Stomach (tissue), 9 donors: ENCODE measurements around the gene SLC4A11. TPM values are rescaled to one million over a fixed set of nuclear protein-coding genes. Genes with fewer than 3 reads are reported as not detected.

Experiments used
- DNase-seq, 2 donors: peaks; one replicate each; pipeline versions ENCODE4 v3.0.0 to v3.0.0-alpha.2; 2013 to 2019
- H3K27ac ChIP-seq, 5 donors: fragments of 200-600 bp in 4 of 5; sonication (generic) in 4 of 5; one replicate each; pipeline ENCODE4 v1.5.1; 2013 to 2019; ENCODE audit warnings: mild to moderate bottlenecking in 1 of 5, moderate library complexity in 1 of 5
- H3K27me3 ChIP-seq, 3 donors: fragments of 200-600 bp; sonication (generic); one replicate each; pipeline ENCODE4 v1.5.1; 2017 to 2019; ENCODE audit warnings: mixed run types in 1 of 3
- H3K36me3 ChIP-seq, 4 donors: fragments of 200-600 bp; sonication (generic); 1 replicate in 3 of 4; 2 replicates in 1 of 4; pipeline ENCODE4 v1.5.1; 2016 to 2019
- H3K4me1 ChIP-seq, 4 donors: fragments of 200-600 bp; sonication (generic); one replicate each; pipeline ENCODE4 v1.5.1; 2016 to 2019
- H3K4me3 ChIP-seq, 4 donors: fragments of 200-600 bp; sonication (generic) in 3 of 4; one replicate each; pipeline ENCODE4 v1.5.1; 2016 to 2019; ENCODE audit warnings: mild to moderate bottlenecking in 1 of 4
- H3K9me3 ChIP-seq, 4 donors: fragments of 200-600 bp; sonication (generic); one replicate each; pipeline ENCODE4 v1.5.1; 2016 to 2019
- EP300 ChIP-seq: sonication (generic); formaldehyde crosslinking; IDR thresholded peaks from one replicate; pipeline ENCODE4 v1.6.1; 2017; ENCODE audit warnings: antibody characterized with exemption
- POLR2A ChIP-seq, 4 donors: fragments of 450-650 bp; IDR thresholded peaks; one replicate each; pipeline ENCODE4 v1.6.1; 2016; ENCODE audit warnings: antibody characterized with exemption in 4 of 4, control low read depth in 2 of 4, mild to moderate bottlenecking in 1 of 4, moderate library complexity in 1 of 4
- POLR2AphosphoS5 ChIP-seq, 3 donors: sonication (generic); formaldehyde crosslinking; IDR thresholded peaks; one replicate each; pipeline ENCODE4 v1.6.1; 2016; ENCODE audit warnings: antibody characterized with exemption in 3 of 3
- WGBS, 5 donors: extraction: QIAGEN DNeasy Blood & Tissue Kit in 3 of 5; methylation state at CpG; one replicate each; pipeline versions ENCODE4 v1.1.5 to v1.1.7; 2013 to 2018; 5-methylcytosine and 5-hydroxymethylcytosine counted together
- intact Hi-C: fragments of 100-400 bp; cut with DNase I; formaldehyde crosslinking; loops from one replicate; pipeline ENCODE4 v1.15.1; 2023; ENCODE audit warnings: low total_unique reads
- polyA plus RNA-seq, 3 donors: library from polyadenylated mRNA; stranded (reverse); fragments of 200-250 nt; gene quantifications; one replicate each; pipeline ENCODE4 v1.2.3, GENCODE V29; 2013
- total RNA-seq, 5 donors: library from RNA; depleted of rRNA; stranded (reverse); fragments of >200 nt; gene quantifications; one replicate each; pipeline versions ENCODE4 v1.1.0 to v1.2.3, GENCODE V29; 2014 to 2016
- TF ChIP-seq, protein P1 (sequence below), 7 experiments: fragments of 450-650 bp in 4 of 7; fragments of 200-600 bp in 3 of 7; sonication (generic) in 3 of 7; IDR thresholded peaks; one replicate each; pipeline ENCODE4 v1.5.1; 2016 to 2019; ENCODE audit warnings: antibody characterized with exemption in 7 of 7, control low read depth in 2 of 7, mild to moderate bottlenecking in 1 of 7
- donor health status: healthy with polysubstance abuse.
- donor health status: Bipolar disorder and iron deficiency.
- donor health status: healthy.

The SLC4A11 gene
- total and polyA plus RNA-seq, 8 donors: 0.37 to 22.3 (median 5.8) TPM; not detected in 1

GRCh38 chr20:3245711-3246110, 6.7 kb upstream of the SLC4A11 start:
- Histone ChIP-seq H3K4me1 (peaks cover 11 to 22% (median 18%) of the 10 kb centered on the region in 4 donors), H3K36me3 (peaks cover 0 to 11% (median 7%) of the 10 kb centered on the region in 4 donors), H3K9me3 (no peaks in the 10 kb centered on the region), H3K27ac (no peak overlapping the region), H3K4me3 (no peak overlapping the region), H3K27me3 (peaks cover 0 to 59% (median 12%) of the 10 kb centered on the region in 3 donors)
- TF ChIP-seq EP300 (no peak), POLR2A (IDR thresholded peaks at IDR 0.05) (no peak), POLR2AphosphoS5 (IDR thresholded peaks at IDR 0.05) (no peak)
- TF ChIP-seq, protein P1, sequence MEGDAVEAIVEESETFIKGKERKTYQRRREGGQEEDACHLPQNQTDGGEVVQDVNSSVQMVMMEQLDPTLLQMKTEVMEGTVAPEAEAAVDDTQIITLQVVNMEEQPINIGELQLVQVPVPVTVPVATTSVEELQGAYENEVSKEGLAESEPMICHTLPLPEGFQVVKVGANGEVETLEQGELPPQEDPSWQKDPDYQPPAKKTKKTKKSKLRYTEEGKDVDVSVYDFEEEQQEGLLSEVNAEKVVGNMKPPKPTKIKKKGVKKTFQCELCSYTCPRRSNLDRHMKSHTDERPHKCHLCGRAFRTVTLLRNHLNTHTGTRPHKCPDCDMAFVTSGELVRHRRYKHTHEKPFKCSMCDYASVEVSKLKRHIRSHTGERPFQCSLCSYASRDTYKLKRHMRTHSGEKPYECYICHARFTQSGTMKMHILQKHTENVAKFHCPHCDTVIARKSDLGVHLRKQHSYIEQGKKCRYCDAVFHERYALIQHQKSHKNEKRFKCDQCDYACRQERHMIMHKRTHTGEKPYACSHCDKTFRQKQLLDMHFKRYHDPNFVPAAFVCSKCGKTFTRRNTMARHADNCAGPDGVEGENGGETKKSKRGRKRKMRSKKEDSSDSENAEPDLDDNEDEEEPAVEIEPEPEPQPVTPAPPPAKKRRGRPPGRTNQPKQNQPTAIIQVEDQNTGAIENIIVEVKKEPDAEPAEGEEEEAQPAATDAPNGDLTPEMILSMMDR (IDR thresholded peaks at IDR 0.05): no peak
- intact Hi-C loops: no loop called here
- 57 to 71% (median 61%) methylated on average over 4 of the region's 4 CpGs for WGBS, 5 donors
- DNase-seq: no peak

- DNase-seq: no peak
- Histone ChIP-seq H3K36me3 (peaks cover 0 to 6% (median 2%) of the 10 kb centered on the region in 4 donors), H3K27me3 (peaks cover 0 to 62% (median 12%) of the 10 kb centered on the region in 3 donors), H3K4me3 (no peak overlapping the region), H3K4me1 (peaks cover 12 to 27% (median 19%) of the 10 kb centered on the region in 4 donors), H3K27ac (no peak overlapping the region), H3K9me3 (no peaks in the 10 kb centered on the region)
- 25 to 56% (median 49%) methylated on average over 2 of the region's 2 CpGs for WGBS, 5 donors
- TF ChIP-seq POLR2A (IDR thresholded peaks at IDR 0.05) (no peak), EP300 (no peak), POLR2AphosphoS5 (IDR thresholded peaks at IDR 0.05) (no peak)
- TF ChIP-seq, protein P1 (IDR thresholded peaks at IDR 0.05): no peak
- intact Hi-C loops: no loop called here
Observed at GRCh38 chr20:3245156-3245555, 6.2 kb upstream of the SLC4A11 start.

- Histone ChIP-seq H3K27me3 (peaks cover 0 to 62% (median 18%) of the 10 kb centered on the region in 3 donors), H3K36me3 (peaks cover 0 to under 1% (median 0%) of the 10 kb centered on the region in 4 donors), H3K4me1 (peaks cover 14 to 31% (median 23%) of the 10 kb centered on the region in 4 donors), H3K4me3 (no peak overlapping the region), H3K27ac (no peak overlapping the region), H3K9me3 (no peaks in the 10 kb centered on the region)
- intact Hi-C loops: no loop called here
- 43 to 85% (median 78%) methylated on average over 1 of the region's 1 CpG; no CpG with 5 or more reads in 1 of the 5 donors for WGBS, 5 donors
- TF ChIP-seq, protein P1 (IDR thresholded peaks at IDR 0.05): no peak
- TF ChIP-seq EP300: no peak
- TF ChIP-seq POLR2AphosphoS5 (IDR thresholded peaks at IDR 0.05): no peak
- TF ChIP-seq POLR2A (IDR thresholded peaks at IDR 0.05): no peak
- no peak for DNase-seq
Observed at GRCh38 chr20:3244613-3245012, 5.6 kb upstream of the SLC4A11 start.

DNA sequence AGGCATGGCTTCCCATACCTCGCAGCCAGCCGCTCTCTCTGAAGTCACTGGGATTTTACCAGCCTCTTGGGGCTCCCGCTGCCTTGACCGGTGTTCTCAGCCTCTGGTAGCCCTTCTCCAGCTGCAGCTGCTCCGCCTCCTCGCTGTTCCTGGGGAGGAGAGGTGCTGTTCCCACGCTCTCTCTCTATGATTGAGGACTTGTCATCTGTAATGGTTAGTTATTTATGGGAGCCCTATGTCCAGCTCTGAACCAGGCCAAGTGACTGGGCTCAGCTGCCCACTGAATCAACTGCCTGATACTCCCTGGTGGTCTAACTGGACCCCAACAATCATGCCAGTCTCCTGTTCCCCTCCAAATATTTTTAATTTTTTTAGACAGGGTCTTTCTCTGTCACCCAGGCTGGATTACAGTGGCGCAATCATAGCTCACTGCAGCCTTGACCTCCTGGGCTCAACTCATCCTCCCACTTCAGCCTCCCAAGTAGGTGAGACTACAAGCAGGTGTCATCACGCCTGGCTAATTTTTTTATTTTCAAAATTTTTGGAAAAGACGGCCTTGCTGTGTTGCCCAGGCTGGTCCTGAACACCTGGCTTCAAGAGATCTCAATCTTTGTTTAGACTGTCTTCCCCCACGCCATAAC, 4.8 kb upstream of the SLC4A11 start:
- TF ChIP-seq POLR2AphosphoS5 (IDR thresholded peaks at IDR 0.05): no peak
- no peak for TF ChIP-seq POLR2A (IDR thresholded peaks at IDR 0.05)
- TF ChIP-seq, protein P1 (IDR thresholded peaks at IDR 0.05): no peak
- TF ChIP-seq EP300: no peak
- Histone ChIP-seq H3K27me3 (peaks cover 0 to 65% (median 22%) of the 10 kb centered on the region in 3 donors), H3K36me3 (no peaks in the 10 kb centered on the region), H3K27ac (no peak overlapping the region), H3K4me3 (no peak overlapping the region), H3K4me1 (peaks cover 9 to 31% (median 25%) of the 10 kb centered on the region in 4 donors), H3K9me3 (no peaks in the 10 kb centered on the region)
- intact Hi-C loops: no loop called here
- 64 to 79% (median 75%) methylated on average over 11 of the region's 11 CpGs for WGBS, 5 donors
- no peak for DNase-seq
